Activated B cell treated with CpG ODN at 0.5 μM for 24 hours (primary cell): ENCODE data around the gene SCN1B. TPM values are rescaled to one million over a fixed set of nuclear protein-coding genes. Genes with fewer than 3 reads are reported as not detected.

Experiments
- ATAC-seq: fragments of 200-7000 bp; cut with Tn5 transposase; one replicate; pipeline ENCODE4 v1.10.0; 2021; ENCODE audit warnings: low read depth, mild to moderate bottlenecking, moderate library complexity
- CTCF ChIA-PET: fragments of 350-600 bp; sonication (Branson Sonifier 250); formaldehyde crosslinking; loops from one replicate; lab custom pipeline; 2021; ENCODE audit warnings: antibody characterized with exemption; lab: Charles Lee
- POLR2A ChIA-PET: fragments of 350-600 bp; sonication (Branson Sonifier 250); formaldehyde crosslinking; loops from one replicate; lab custom pipeline; 2021; ENCODE audit warnings: antibody characterized with exemption; lab: Charles Lee
- DNase-seq: peaks from one replicate; pipeline ENCODE4 v3.0.0; 2022
- H3K27ac Mint-ChIP-seq: one replicate; pipeline ENCODE4 v1.8.0; 2020; ENCODE audit warnings: mixed read lengths
- H3K27me3 Mint-ChIP-seq: one replicate; pipeline ENCODE4 v1.8.0; 2021; ENCODE audit warnings: mixed read lengths
- H3K36me3 Mint-ChIP-seq: one replicate; pipeline ENCODE4 v1.8.0; 2021; ENCODE audit warnings: low read depth, mixed read lengths
- H3K4me1 Mint-ChIP-seq: one replicate; pipeline ENCODE4 v1.8.0; 2021; ENCODE audit warnings: mixed read lengths
- H3K4me3 Mint-ChIP-seq: one replicate; pipeline ENCODE4 v1.8.0; 2020; ENCODE audit warnings: mild to moderate bottlenecking, mixed read lengths
- H3K9me3 Mint-ChIP-seq: one replicate; pipeline ENCODE4 v1.8.0; 2020; ENCODE audit warnings: mixed read lengths
- intact Hi-C: fragments of 100-400 bp; cut with micrococcal nuclease; formaldehyde crosslinking; loops from one replicate; pipeline ENCODE4 v1.15.1; 2024
- total RNA-seq: library from RNA; stranded (reverse); gene quantifications from 2 replicates; pipeline ENCODE4 v1.2.3, GENCODE V29; 2022
- TF ChIP-seq, protein P1 (sequence below): fragments of 200-600 bp; IDR thresholded peaks from one replicate; pipeline ENCODE4 v1.8.0; 2022; ENCODE audit warnings: antibody characterized with exemption, mild to moderate bottlenecking

Gene SCN1B
- total RNA-seq, 1 donor from 2014 or later, result 0.47 TPM

DNA sequence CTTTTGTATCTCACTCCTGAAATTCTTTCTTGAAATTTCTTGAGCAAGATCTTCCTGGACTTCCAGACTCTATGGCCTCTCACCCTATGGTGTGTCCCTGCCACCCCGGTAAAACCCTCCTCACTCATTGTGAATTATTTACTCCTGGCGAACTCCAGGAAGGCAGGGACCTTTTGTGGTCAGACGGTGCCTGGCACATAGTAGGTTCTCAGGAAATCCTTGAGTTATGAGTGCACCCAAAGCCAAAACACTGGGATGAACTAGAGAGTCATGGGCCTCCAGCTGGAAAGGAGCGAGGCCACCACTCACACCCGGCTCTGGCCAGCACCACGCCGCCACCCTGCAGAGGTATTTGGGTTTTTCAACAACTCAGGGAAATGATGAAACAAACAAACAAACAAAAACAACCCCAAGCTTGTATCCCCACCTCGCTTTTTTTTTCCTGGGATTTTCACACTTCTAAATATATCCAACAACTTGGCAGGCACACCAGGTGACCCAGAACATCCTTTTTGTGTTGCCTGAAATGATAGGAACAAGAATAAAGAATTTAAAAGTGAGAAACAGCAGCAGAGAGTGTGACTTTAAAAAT is 22.4 kb downstream of the SCN1B start:
- H3K27ac Mint-ChIP-seq, result no peak overlapping the region
- no peaks in the 10 kb centered on the region for H3K4me1 Mint-ChIP-seq
- no peaks in the 10 kb centered on the region for H3K9me3 Mint-ChIP-seq
- POLR2A ChIA-PET, result no interaction called here
- H3K4me3 Mint-ChIP-seq, result no peak overlapping the region
- intact Hi-C loops, result no loop called here
- CTCF ChIA-PET, result interaction anchor here (0.6 kb wide), 1 partner anchor 185 kb away, joined by 3 read pairs; no protein-coding TSS in a partner anchor
- no peaks in the 10 kb centered on the region for H3K36me3 Mint-ChIP-seq
- H3K27me3 Mint-ChIP-seq, result peaks cover 7% of the 10 kb centered on the region
- TF ChIP-seq, protein P1, sequence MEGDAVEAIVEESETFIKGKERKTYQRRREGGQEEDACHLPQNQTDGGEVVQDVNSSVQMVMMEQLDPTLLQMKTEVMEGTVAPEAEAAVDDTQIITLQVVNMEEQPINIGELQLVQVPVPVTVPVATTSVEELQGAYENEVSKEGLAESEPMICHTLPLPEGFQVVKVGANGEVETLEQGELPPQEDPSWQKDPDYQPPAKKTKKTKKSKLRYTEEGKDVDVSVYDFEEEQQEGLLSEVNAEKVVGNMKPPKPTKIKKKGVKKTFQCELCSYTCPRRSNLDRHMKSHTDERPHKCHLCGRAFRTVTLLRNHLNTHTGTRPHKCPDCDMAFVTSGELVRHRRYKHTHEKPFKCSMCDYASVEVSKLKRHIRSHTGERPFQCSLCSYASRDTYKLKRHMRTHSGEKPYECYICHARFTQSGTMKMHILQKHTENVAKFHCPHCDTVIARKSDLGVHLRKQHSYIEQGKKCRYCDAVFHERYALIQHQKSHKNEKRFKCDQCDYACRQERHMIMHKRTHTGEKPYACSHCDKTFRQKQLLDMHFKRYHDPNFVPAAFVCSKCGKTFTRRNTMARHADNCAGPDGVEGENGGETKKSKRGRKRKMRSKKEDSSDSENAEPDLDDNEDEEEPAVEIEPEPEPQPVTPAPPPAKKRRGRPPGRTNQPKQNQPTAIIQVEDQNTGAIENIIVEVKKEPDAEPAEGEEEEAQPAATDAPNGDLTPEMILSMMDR, result no peak
- ATAC-seq (no peak), DNase-seq (no peak)

GRCh38 chr19:35053667-35054293 is 23.5 kb downstream of the SCN1B start:
- no peaks in the 10 kb centered on the region for H3K36me3 Mint-ChIP-seq
- CTCF ChIA-PET, result no interaction called here

GRCh38 chr19:35054626-35055025 is 24.4 kb downstream of the SCN1B start:
- no peak overlapping the region for H3K27ac Mint-ChIP-seq
- no peaks in the 10 kb centered on the region for H3K36me3 Mint-ChIP-seq
- TF ChIP-seq, protein P1, result no peak
- ATAC-seq (no peak), DNase-seq (no peak)
- POLR2A ChIA-PET, result no interaction called here
- intact Hi-C loops, result no loop called here
- H3K27me3 Mint-ChIP-seq, result peaks cover 8% of the 10 kb centered on the region
- H3K4me1 Mint-ChIP-seq, result no peaks in the 10 kb centered on the region
- no peaks in the 10 kb centered on the region for H3K9me3 Mint-ChIP-seq
- H3K4me3 Mint-ChIP-seq, result no peak overlapping the region
- CTCF ChIA-PET, result interaction anchor here (0.9 to 2.4 kb wide), 4 partner anchors 10 to 86 kb away, joined by 4 to 8 read pairs (median 4); partner anchors contain the start of gene LGI4

More at GRCh38 chr19:35053667-35054293, 23.5 kb downstream of the SCN1B start:
- TF ChIP-seq, protein P1, result no peak
- ATAC-seq (no peak), DNase-seq (no peak)
- intact Hi-C loops, result no loop called here
- no peak overlapping the region for H3K27ac Mint-ChIP-seq
- H3K4me1 Mint-ChIP-seq, result no peaks in the 10 kb centered on the region
- peaks cover 7% of the 10 kb centered on the region for H3K27me3 Mint-ChIP-seq
- no peaks in the 10 kb centered on the region for H3K9me3 Mint-ChIP-seq
- no peak overlapping the region for H3K4me3 Mint-ChIP-seq
- POLR2A ChIA-PET, result no interaction called here

DNA sequence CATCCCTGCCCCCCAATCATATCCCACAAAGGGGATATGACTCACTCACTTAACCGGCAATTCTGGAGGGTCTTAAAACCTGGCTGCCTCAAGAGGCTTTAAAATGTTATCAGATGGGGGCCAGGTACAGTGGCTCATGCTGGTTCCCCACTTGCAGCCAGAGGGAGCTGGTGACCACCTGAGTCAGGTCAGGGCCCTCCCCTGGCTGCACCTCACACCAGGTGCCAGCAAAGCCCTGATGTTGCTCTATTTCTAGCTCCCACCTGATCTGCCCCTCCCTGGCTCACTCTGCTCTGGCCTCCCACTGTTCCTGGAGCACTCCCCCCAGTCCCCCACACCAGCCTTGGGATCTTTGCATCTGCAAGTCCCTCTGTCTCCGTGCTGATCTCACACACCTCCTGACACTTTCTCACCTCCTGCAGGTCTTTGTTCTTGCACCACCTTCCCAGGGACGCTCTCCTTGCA is 25.5 kb downstream of the SCN1B start:
- H3K4me1 Mint-ChIP-seq, result no peaks in the 10 kb centered on the region
- no peak overlapping the region for H3K4me3 Mint-ChIP-seq
- ATAC-seq, result peak; percentile 49
- H3K27ac Mint-ChIP-seq, result no peak overlapping the region
- no peaks in the 10 kb centered on the region for H3K9me3 Mint-ChIP-seq
- ChIA-PET CTCF (interaction anchor here (1.0 to 2.4 kb wide), 5 partner anchors 9 to 85 kb away, joined by 4 to 8 read pairs (median 4); no protein-coding TSS in a partner anchor), POLR2A (interaction anchor here (0.7 kb wide), 1 partner anchor 93 kb away, joined by 6 read pairs; no protein-coding TSS in a partner anchor)
- intact Hi-C loops, result no loop called here
- no peak for DNase-seq
- peaks cover 8% of the 10 kb centered on the region for H3K27me3 Mint-ChIP-seq
- no peaks in the 10 kb centered on the region for H3K36me3 Mint-ChIP-seq
- TF ChIP-seq, protein P1, result no peak

DNA sequence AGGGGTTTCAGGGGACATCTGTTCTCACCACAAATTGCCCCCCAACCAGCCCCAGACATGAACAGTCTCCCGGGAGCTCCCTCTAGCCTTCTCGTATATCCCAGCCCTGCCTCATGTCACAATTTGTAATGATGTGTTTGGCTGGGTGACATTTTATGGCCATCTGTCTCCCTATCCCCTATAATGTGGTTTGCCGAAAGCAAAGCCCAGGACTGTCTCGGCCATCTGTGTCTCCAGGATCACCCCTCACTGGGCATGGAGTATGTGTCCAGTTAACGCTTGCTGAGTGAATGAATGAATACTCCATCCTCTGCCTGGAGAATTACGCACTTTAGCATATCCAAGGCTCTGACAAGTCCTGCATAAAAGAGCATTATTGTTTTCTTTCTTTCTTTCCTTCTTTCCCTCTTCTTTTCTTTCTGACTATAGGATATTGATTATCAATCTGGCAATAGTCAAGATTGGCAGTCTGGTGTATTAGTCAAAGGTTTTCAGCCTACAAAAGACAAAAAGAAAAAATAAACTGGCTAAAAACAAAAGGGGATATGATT is 26.3 kb downstream of the SCN1B start:
- no peaks in the 10 kb centered on the region for H3K4me1 Mint-ChIP-seq
- no peaks in the 10 kb centered on the region for H3K36me3 Mint-ChIP-seq
- DNase-seq (no peak), ATAC-seq (no peak)
- intact Hi-C loops, result no loop called here
- H3K27ac Mint-ChIP-seq, result no peak overlapping the region
- POLR2A ChIA-PET, result no interaction called here
- CTCF ChIA-PET, result interaction anchor here (1.5 to 2.4 kb wide), 2 partner anchors 10 to 12 kb away, joined by 4 to 8 read pairs; no protein-coding TSS in a partner anchor
- H3K9me3 Mint-ChIP-seq, result no peaks in the 10 kb centered on the region
- TF ChIP-seq, protein P1, result no peak
- H3K27me3 Mint-ChIP-seq, result peaks cover 8% of the 10 kb centered on the region
- H3K4me3 Mint-ChIP-seq, result no peak overlapping the region
